Right lobe of liver (tissue), 4 donors: ENCODE measurements around the gene CLEC16A.

Experiments used
- CTCF ChIP-seq, 4 donors: fragments of 200-600 bp in 3 of 4; fragments of 450-650 bp in 1 of 4; IDR thresholded peaks; one replicate each; pipeline versions ENCODE4 v1.5.1 to v1.8.0; 2016 to 2022; ENCODE audit warnings: antibody characterized with exemption in 4 of 4, mild to moderate bottlenecking in 2 of 4
- POLR2A ChIP-seq: fragments of 450-650 bp; IDR thresholded peaks from one replicate; pipeline ENCODE4 v1.6.1; 2017; ENCODE audit warnings: antibody characterized with exemption, mild to moderate bottlenecking
- donor health status: DM: no; HTN: no; CAD: no.
- donor health status: DM: no; HTN: no; CAD: no.
- donor health status: DM: no; HTN: yes; CAD: no.

GRCh38 chr16:11219178-11219577 lies 274.8 kb downstream of the CLEC16A start:
- TF ChIP-seq CTCF (IDR thresholded peaks at IDR 0.05): no peak
- TF ChIP-seq POLR2A: no peak
